GM10248 (cell line): Measurements from ENCODE around the gene NENF.
"Not testable (repeated sequence)": the region's sequence is repeated elsewhere in the genome, so short reads cannot be mapped to it uniquely, and the experiment has no call there.

Experiments
- CTCF ChIA-PET: fragments of 300-600 bp; sonication (Branson Sonifier 250); formaldehyde crosslinking; extraction: SDS; loops from one replicate; lab custom pipeline; 2021; ENCODE audit warnings: antibody characterized with exemption; lab: Yijun Ruan, JAX
- POLR2A ChIA-PET: fragments of 350-650 bp; sonication (Branson Sonifier 250); formaldehyde crosslinking; extraction: SDS; loops from one replicate; lab custom pipeline; 2020; ENCODE audit warnings: antibody characterized with exemption; lab: Yijun Ruan, JAX
- DNase-seq: peaks from one replicate; pipeline ENCODE4 v3.0.0; 2012; ENCODE audit errors: extremely low spot score
- CTCF ChIP-seq: IDR thresholded peaks from 2 replicates; pipeline ENCODE4 v1.5.1; 2012; ENCODE audit warnings: mild to moderate bottlenecking, low read depth; ENCODE audit errors: extremely low read depth, missing control alignments, control extremely low read depth

Gene NENF

GRCh38 chr1:212477014-212477679, 44.4 kb downstream of the NENF start:
- DNase-seq: peak; percentile 87
- POLR2A ChIA-PET: interaction anchor here (0.8 to 1.2 kb wide), 5 partner anchors 11 to 133 kb away, joined by 4 to 9 read pairs (median 4); partner anchors contain the start of gene ATF3
- CTCF ChIA-PET: interaction anchor here (0.6 to 5.6 kb wide), 85 partner anchors 9 to 779 kb away, joined by 3 to 103 read pairs (median 4); partner anchors contain the start of genes ATF3, BATF3, DTL and INTS7
- peak; percentile 90 for TF ChIP-seq CTCF

GRCh38 chr1:212477680-212478466, 45.2 kb downstream of the NENF start:
- CTCF ChIA-PET: interaction anchor here (0.8 to 5.6 kb wide), 68 partner anchors 8 to 780 kb away, joined by 3 to 103 read pairs (median 5); partner anchors contain the start of genes ATF3, BATF3, NSL1 and TATDN3
- POLR2A ChIA-PET: interaction anchor here (0.9 to 1.2 kb wide), 3 partner anchors 89 to 132 kb away, joined by 4 to 9 read pairs (median 4); partner anchors contain the start of gene ATF3
- no peak for DNase-seq
- TF ChIP-seq CTCF: no peak

GRCh38 chr1:212478467-212479025, 45.8 kb downstream of the NENF start:
- POLR2A ChIA-PET: interaction anchor here (0.6 kb wide), 1 partner anchor 130 kb away, joined by 3 read pairs; the partner anchor contains the start of gene ATF3
- no peak for DNase-seq
- TF ChIP-seq CTCF: no peak
- CTCF ChIA-PET: interaction anchor here (0.8 to 5.6 kb wide), 27 partner anchors 8 to 781 kb away, joined by 3 to 103 read pairs (median 8); partner anchors contain the start of genes ATF3, BATF3, NSL1 and TATDN3

DNA sequence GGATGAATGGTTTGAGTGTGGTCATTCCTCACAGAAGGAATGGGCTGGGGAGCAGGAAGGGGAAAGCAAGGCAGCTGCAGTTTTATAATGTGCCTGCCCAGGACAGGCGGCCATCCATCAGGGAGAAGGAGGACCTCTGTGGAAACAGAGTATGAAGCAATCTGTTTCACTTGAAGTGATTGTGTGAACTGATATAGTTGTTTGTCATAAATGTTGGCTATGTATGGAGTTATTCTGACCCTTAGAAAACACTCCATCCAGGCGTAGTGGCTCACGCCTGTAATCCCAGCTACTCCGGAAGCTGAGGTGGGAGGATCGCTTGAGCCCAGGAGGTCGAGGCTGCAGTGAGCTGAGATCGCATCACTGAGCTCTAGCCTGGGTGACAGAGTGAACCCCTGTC, 46.5 kb downstream of the NENF start:
- DNase-seq: no peak
- TF ChIP-seq CTCF: no peak
- CTCF ChIA-PET: interaction anchor here (0.8 to 5.6 kb wide), 12 partner anchors 9 to 302 kb away, joined by 3 to 103 read pairs (median 16); no protein-coding TSS in a partner anchor

DNA sequence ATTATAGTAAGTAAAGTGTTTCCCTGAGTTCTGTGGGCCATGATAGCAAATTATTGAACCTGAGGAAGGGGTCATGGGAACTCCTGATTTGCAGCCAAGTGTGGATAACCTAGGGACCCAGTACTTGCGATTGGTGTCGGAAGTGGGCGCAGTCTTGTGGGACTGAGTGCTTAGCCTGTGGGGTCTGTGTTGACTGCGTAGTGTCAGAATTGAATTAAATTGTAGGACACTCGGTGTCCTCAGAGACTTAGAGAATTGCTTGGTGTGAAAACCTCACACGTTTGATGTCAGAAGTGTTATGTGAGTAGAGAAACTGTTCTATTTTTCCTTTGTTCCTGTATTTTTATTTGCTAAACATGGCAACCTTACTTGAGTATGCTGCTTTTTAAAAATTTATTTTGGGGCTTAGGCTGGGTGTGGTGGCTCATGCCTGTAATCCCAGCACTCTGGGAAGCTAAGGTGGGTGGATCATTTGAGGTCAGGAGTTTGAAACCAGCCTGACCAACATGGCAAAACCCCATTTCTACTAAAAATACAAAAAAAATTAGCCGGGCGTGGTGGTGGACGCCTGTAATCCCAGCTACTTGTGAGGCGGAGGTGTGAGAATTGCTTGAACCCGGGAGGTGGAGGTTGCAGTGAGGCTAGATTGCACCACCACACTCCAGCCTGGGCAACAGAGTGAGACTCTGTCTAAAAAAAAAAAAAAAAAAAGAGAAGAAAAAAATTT, 48.2 kb downstream of the NENF start:
- POLR2A ChIA-PET, DNase-seq: not testable (repeated sequence)
- CTCF ChIA-PET: interaction anchor here (0.8 to 5.6 kb wide), 7 partner anchors 11 to 86 kb away, joined by 3 to 103 read pairs (median 5); no protein-coding TSS in a partner anchor

More for the DNA sequence above, 46.5 kb downstream of the NENF start:
- POLR2A ChIA-PET: interaction anchor here (0.6 kb wide), 1 partner anchor 129 kb away, joined by 3 read pairs; the partner anchor contains the start of gene ATF3

- DNase-seq: no peak
These were observed 48.7 kb downstream of the NENF start for GRCh38 chr1:212481438-212481767.

More at GRCh38 chr1:212481438-212481767, 48.7 kb downstream of the NENF start:
- POLR2A ChIA-PET: no interaction called here
- no peak for TF ChIP-seq CTCF
- CTCF ChIA-PET: interaction anchor here (1.3 to 5.6 kb wide), 3 partner anchors 10 to 26 kb away, joined by 3 to 103 read pairs (median 5); no protein-coding TSS in a partner anchor
